Putamen (tissue), 1 donor: ENCODE results near the gene ZMIZ1.

Experiments
- DNase-seq: peaks from one replicate; pipeline ENCODE4 v3.0.0-alpha.2; 2016; ENCODE audit warnings: low spot score

Gene ZMIZ1

GRCh38 chr10:79230328-79230830, 161.6 kb downstream of the ZMIZ1 start:
- no peak for DNase-seq

- DNase-seq: no peak
Observed at GRCh38 chr10:79230850-79231249, 162.1 kb downstream of the ZMIZ1 start.

GRCh38 chr10:79231908-79232307, 163.1 kb downstream of the ZMIZ1 start:
- DNase-seq: no peak

GRCh38 chr10:79232864-79233263, 164.1 kb downstream of the ZMIZ1 start:
- DNase-seq: no peak

- DNase-seq: no peak
Observed at GRCh38 chr10:79234391-79235315, 165.9 kb downstream of the ZMIZ1 start.

- no peak for DNase-seq
Observed at GRCh38 chr10:79235765-79236432, 167.1 kb downstream of the ZMIZ1 start.

GRCh38 chr10:79236433-79236765, 167.6 kb downstream of the ZMIZ1 start:
- no peak for DNase-seq

GRCh38 chr10:79237454-79238157, 168.8 kb downstream of the ZMIZ1 start:
- DNase-seq: no peak

- DNase-seq: no peak
Observed at GRCh38 chr10:79238158-79238520, 169.4 kb downstream of the ZMIZ1 start.

GRCh38 chr10:79238606-79239005, 169.8 kb downstream of the ZMIZ1 start:
- DNase-seq: no peak

GRCh38 chr10:79239275-79239779, 170.6 kb downstream of the ZMIZ1 start:
- DNase-seq: peak; percentile 73

- no peak for DNase-seq
Observed at GRCh38 chr10:79239924-79240581, 171.3 kb downstream of the ZMIZ1 start.

- DNase-seq: no peak
Observed at GRCh38 chr10:79241629-79241989, 172.8 kb downstream of the ZMIZ1 start.

GRCh38 chr10:79241990-79242619, 173.3 kb downstream of the ZMIZ1 start:
- DNase-seq: no peak

GRCh38 chr10:79242620-79243152, 173.9 kb downstream of the ZMIZ1 start:
- DNase-seq: peak; percentile 68

- DNase-seq: peak; percentile 75
Observed at GRCh38 chr10:79243181-79244067, 174.7 kb downstream of the ZMIZ1 start.

GRCh38 chr10:79244068-79244442, 175.3 kb downstream of the ZMIZ1 start:
- no peak for DNase-seq

GRCh38 chr10:79244841-79245504, 176.2 kb downstream of the ZMIZ1 start:
- no peak for DNase-seq

- DNase-seq: no peak
Observed at GRCh38 chr10:79245539-79246208, 176.9 kb downstream of the ZMIZ1 start.
